Esophagus squamous epithelium (tissue), 4 donors: ENCODE results near the gene PPWD1.

Source experiments
- POLR2A ChIP-seq, 4 donors: fragments of 450-650 bp; IDR thresholded peaks; one replicate each; pipeline ENCODE4 v1.6.1; 2017; ENCODE audit warnings: antibody characterized with exemption in 4 of 4, mild to moderate bottlenecking in 4 of 4, moderate library complexity in 3 of 4
- TF ChIP-seq, protein P1 (sequence below), 6 experiments: fragments of 450-650 bp in 4 of 6; fragments of 200-600 bp in 2 of 6; sonication (generic) in 2 of 6; IDR thresholded peaks; one replicate each; pipeline ENCODE4 v1.5.1; 2016 to 2019; ENCODE audit warnings: antibody characterized with exemption in 6 of 6, mild to moderate bottlenecking in 4 of 6, moderate library complexity in 4 of 6

- TF ChIP-seq POLR2A (IDR thresholded peaks at IDR 0.05), result no peak
- TF ChIP-seq, protein P1, sequence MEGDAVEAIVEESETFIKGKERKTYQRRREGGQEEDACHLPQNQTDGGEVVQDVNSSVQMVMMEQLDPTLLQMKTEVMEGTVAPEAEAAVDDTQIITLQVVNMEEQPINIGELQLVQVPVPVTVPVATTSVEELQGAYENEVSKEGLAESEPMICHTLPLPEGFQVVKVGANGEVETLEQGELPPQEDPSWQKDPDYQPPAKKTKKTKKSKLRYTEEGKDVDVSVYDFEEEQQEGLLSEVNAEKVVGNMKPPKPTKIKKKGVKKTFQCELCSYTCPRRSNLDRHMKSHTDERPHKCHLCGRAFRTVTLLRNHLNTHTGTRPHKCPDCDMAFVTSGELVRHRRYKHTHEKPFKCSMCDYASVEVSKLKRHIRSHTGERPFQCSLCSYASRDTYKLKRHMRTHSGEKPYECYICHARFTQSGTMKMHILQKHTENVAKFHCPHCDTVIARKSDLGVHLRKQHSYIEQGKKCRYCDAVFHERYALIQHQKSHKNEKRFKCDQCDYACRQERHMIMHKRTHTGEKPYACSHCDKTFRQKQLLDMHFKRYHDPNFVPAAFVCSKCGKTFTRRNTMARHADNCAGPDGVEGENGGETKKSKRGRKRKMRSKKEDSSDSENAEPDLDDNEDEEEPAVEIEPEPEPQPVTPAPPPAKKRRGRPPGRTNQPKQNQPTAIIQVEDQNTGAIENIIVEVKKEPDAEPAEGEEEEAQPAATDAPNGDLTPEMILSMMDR (IDR thresholded peaks at IDR 0.05), result no peak
Measured at GRCh38 chr5:65625743-65626142, 62.6 kb downstream of the PPWD1 start.
